AG10803 (cell line): Measurements from ENCODE around the gene NRXN2.

Experiments
- DNase-seq: peaks from one replicate; pipeline ENCODE4 v3.0.0; 2010; ENCODE audit warnings: low read depth
- H3K4me3 ChIP-seq: 2 replicates; pipeline ENCODE4 v1.5.1; 2011; ENCODE audit warnings: mild to moderate bottlenecking, low read length, control low read depth
- CTCF ChIP-seq: conservative IDR thresholded peaks from 2 replicates; pipeline ENCODE4 v1.5.1; 2011; ENCODE audit warnings: mild to moderate bottlenecking, low read length, control low read depth, inconsistent platforms

The NRXN2 gene

GRCh38 chr11:64753019-64753379 lies 30.0 kb upstream of the NRXN2 start:
- no peak for TF ChIP-seq CTCF
- no peak for DNase-seq
- H3K4me3 ChIP-seq: no peak overlapping the region

DNA sequence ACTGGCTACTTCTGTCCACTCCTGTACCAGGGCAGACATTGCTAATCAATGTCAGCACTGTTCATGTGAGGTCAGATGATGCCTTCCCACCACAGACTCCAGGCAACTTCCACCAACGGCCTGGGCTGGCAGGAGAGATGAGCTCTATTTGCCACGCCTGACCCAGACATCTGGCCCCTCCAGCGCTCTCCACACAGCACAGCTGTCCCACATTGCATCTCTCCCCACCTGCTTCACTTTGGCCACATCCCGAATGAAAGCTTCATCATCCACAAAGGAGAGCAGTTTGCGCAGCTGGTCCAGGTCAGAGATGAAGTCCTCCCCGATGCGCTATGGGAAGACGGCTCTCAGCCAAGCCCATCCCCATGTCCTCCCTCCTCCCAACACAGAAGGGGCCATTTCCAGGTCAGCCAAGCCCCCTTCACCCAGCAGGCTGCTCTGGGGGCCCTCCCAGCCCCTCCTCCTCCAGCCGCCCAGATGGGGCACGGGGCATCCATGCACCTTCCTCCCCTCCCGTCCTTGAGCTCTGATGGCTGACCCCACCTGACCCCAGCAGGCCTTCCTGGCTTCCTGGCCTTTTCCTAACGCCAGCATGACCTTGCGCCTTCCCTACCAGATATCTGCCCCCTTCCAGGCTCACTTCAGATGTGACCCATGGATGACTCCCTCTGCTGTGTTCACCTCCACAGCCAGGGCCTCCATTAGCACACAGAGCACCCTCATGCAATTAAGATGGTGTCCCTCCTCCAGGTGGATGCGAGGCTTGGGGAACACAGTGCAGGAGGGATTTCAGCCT lies 29.4 kb upstream of the NRXN2 start:
- no peak overlapping the region for H3K4me3 ChIP-seq
- DNase-seq: no peak
- no peak for TF ChIP-seq CTCF

DNA sequence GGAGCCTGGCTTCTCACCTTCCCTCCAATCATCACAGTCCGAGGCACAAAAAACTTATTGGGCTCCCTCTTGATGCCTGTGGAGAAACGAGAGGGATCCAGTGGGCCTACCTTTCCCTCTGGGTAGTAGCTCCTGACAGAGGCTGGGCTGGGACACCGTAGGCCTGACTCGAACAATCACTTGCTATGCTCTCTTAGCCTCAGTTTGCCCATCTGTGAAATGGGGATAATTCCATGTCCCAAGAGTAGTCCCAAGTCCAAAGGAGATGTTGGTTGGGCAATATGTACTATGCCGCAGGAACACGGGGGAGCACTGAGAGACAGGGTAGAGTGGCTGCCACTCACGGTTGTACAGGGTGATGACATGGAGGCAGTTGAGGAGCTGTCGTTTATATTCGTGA lies 28.6 kb upstream of the NRXN2 start:
- no peak overlapping the region for H3K4me3 ChIP-seq
- no peak for TF ChIP-seq CTCF
- DNase-seq: no peak

DNA sequence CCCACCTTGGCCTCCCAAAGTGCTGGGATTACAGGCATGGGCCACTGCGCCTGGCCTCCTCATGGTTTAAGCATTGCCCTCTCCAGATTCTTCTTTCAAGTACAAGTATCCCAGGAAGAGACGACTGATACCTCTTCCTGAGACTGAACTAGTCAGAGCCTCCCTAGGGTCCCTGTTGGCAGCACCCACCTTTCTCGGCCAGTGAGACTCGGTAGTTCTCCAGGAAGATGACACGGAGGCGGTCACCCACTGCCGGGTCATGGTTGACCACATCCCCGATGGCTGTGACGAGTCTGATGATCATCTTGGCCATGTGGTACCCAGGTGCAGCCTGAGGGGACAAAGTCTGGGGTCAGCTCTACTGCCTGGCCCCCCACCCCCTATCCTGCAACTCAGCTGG lies 28.1 kb upstream of the NRXN2 start:
- no peak overlapping the region for H3K4me3 ChIP-seq
- no peak for TF ChIP-seq CTCF
- no peak for DNase-seq

DNA sequence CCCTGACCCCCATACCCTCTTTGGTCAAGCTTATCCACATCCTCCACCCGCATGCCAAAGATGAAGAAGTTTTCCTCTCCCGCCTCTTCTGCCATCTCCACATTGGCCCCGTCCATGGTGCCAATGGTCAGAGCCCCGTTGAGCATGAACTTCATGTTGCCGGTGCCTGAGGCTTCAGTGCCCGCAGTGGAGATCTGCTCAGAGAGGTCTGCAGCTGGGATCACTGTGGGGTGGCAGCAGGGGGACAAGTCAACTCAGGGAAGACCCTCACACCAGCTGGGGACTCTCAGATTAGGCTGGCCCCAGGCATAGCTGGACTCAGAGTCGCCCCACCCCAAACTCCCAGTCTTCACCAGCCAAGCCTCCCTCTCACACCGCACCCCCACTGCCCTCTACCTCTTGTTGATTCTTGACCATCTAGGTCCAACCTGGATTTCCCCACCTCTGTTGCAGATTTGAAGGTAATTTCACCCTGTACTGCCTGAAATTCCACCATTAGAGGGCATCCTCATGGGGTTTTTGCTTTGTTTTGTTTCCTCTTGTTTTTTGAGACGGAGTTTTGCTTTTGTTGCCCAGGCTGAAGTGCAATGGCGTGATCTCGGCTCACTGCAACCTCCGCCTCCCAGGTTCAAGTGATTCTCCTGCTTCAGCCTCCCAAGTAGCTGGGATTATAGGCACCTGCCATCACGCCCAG lies 27.5 kb upstream of the NRXN2 start:
- TF ChIP-seq CTCF: no peak
- no peak for DNase-seq
- no peak overlapping the region for H3K4me3 ChIP-seq

DNA sequence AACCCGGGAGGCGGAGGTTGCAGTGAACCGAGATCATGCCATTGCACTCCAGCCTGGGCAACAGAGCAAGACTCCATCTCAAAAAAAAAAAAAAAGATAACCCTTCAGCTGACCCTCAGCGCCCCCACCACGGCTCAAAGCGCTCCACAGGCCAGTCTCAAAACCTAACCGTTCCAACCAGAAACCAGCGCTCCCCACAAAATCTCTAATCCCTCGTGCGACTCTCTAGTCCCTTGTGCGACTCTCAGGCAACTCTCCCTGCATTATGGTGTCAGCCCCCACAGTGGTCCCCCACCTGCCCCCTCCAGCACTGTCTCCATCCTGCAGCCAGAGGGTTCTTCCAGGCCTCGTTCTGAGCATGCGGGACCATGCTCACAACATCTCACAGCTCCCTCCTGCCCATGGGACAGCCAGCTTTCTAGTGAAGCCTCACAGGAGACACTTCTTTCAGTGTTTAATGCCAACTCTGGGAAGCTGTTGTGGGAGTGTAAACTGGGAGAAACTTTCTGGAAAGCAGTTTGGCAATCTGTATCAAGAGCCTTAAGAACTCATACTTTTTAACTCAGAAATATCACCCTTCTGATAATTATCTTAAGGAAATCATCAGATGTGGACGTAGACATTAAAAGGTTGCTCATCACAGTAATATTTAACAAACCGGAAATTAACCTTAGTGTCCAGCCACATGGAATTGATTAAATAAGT lies 25.1 kb upstream of the NRXN2 start:
- TF ChIP-seq CTCF: no peak
- no peak overlapping the region for H3K4me3 ChIP-seq
- DNase-seq: peak; percentile 91
